GM12891 (cell line): ENCODE results near the gene RBM4.

Experiments
- POLR2A ChIP-seq: IDR thresholded peaks from 2 replicates; pipeline ENCODE4 v1.6.1; 2011; ENCODE audit warnings: low read depth, low read length, control low read depth
- POLR2AphosphoS5 ChIP-seq: IDR thresholded peaks from 2 replicates; pipeline ENCODE4 v1.6.1; 2011; ENCODE audit warnings: low read depth, low read length, control low read depth
- TAF1 ChIP-seq: IDR thresholded peaks from 2 replicates; pipeline ENCODE4 v1.6.1; 2011; ENCODE audit warnings: low read depth, low read length, control low read depth

- TF ChIP-seq POLR2AphosphoS5 (no peak; the same call in 1 of the 2 replicates), POLR2A (no peak), TAF1 (no peak)
Observed at GRCh38 chr11:66626382-66626781, 12.1 kb upstream of the RBM4 start.
